ENCODE data around the gene CRTC1. TPM values are rescaled to one million over a fixed set of nuclear protein-coding genes. Genes with fewer than 3 reads are reported as not detected.
"Not testable (repeated sequence)": the region's sequence is repeated elsewhere in the genome, so short reads cannot be mapped to it uniquely, and the experiment has no call there.

CRTC1 gene
- total RNA-seq, 2 experiments from 2014 or later = 10.2 to 10.3 TPM

DNA sequence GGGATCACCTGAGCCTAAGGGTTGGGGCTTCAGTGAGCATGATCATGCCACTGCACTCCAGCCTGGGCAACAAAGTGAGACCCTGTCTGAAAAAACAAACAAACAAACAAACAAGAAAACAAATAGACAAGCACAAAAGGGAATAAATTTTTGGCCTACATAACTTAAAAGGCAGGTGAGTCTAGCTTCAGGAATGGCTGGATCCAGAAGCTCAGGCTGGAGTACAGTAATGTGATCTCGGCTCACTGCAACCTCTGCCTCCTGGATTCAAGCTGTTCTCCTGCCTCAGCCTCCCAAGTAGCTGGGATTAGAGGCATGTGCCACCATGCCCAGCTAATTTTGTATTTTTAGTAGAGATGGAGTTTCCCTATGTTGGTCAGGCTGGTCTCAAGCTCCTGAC lies 3.3 kb upstream of the CRTC1 start:
- H3K27me3 Mint-ChIP-seq; H3K36me3 Mint-ChIP-seq (ENCODE audit: low read depth); H3K27ac Mint-ChIP-seq; H3K9me3 Mint-ChIP-seq; POLR2A ChIA-PET; H3K4me3 Mint-ChIP-seq; CTCF ChIA-PET; DNase-seq: not testable (repeated sequence)
- H3K4me1 Mint-ChIP-seq = peaks cover 19% of the 10 kb centered on the region

- DNase-seq = no peak
- ChIA-PET POLR2A (no interaction called here), CTCF (interaction anchor here (0.6 to 1.2 kb wide), 2 partner anchors 12 to 220 kb away, joined by 3 read pairs; no protein-coding TSS in a partner anchor)
- Mint-ChIP-seq H3K27ac (peak overlapping the region; percentile 84), H3K27me3 (no peaks in the 10 kb centered on the region), H3K9me3 (no peaks in the 10 kb centered on the region), H3K4me1 (peaks cover 21% of the 10 kb centered on the region), H3K36me3 (ENCODE audit: low read depth) (no peaks in the 10 kb centered on the region), H3K4me3 (peak overlapping the region; percentile 77)
These were observed 722 bp upstream of the CRTC1 start for GRCh38 chr19:18682807-18683108.

- POLR2A ChIA-PET = no interaction called here
- Mint-ChIP-seq H3K4me3 (peak overlapping the region; percentile 64), H3K4me1 (peaks cover 21% of the 10 kb centered on the region), H3K36me3 (ENCODE audit: low read depth) (no peaks in the 10 kb centered on the region), H3K27me3 (no peaks in the 10 kb centered on the region), H3K27ac (peak overlapping the region; percentile 57), H3K9me3 (no peaks in the 10 kb centered on the region)
- CTCF ChIA-PET = interaction anchor here (0.9 to 1.3 kb wide), 2 partner anchors 16 to 23 kb away, joined by 3 to 4 read pairs; no protein-coding TSS in a partner anchor
- DNase-seq = no peak
These were observed 620 bp downstream of the CRTC1 start for GRCh38 chr19:18683958-18684641.

DNA sequence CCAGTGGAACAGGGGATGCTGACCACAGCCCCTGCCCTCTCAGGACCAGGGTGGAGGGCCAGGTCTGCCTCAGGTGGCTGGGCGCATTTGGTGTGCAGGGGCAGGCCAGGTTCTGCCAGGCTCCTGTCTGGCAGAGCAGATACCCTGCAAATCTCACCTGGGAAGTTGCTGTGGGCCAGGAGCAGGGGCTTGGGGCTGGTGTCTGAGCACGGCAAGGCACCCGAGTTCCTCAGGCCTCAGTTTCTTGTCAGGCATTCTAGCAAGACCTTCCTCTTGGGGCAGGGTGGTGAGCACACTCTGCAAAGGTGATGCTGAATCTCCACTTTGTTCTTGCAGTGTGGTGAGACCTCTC lies 1.1 kb downstream of the CRTC1 start:
- no peak for DNase-seq
- Mint-ChIP-seq H3K36me3 (ENCODE audit: low read depth) (no peaks in the 10 kb centered on the region), H3K9me3 (no peaks in the 10 kb centered on the region), H3K4me1 (peaks cover 21% of the 10 kb centered on the region), H3K27ac (peak overlapping the region; percentile 68), H3K4me3 (peak overlapping the region; percentile 64), H3K27me3 (no peaks in the 10 kb centered on the region)
- CTCF ChIA-PET = interaction anchor here (0.9 to 1.3 kb wide), 2 partner anchors 16 to 22 kb away, joined by 3 to 4 read pairs; no protein-coding TSS in a partner anchor
- POLR2A ChIA-PET = no interaction called here

DNA sequence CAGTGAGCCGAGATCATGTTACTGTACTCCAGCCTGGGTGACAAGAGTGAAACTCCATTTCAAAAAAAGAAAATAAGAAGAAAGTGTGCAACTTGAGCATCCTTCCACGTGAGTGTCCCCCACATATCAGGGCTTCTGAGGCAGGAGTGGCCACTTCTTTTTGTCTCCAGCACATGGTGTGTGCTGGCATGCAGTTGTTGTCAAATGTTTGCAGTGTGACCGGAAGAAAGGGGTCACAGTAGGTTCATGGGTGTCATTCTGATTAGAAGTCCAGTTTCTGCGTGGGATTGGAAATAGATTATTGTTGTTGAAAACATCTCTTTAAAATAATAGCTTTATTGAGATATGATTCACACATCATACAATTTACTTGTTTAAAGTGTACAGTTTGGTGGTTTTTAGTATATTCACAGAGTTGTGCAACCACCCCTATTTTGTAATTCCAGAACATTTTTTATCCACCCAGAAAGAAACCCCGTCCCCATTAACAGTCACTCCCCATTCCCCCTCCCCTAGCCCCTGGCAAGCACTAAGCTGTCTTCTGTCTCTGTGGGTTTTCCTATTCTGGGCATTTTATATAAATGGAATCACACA lies 2.2 kb downstream of the CRTC1 start:
- Mint-ChIP-seq H3K27ac (no peak overlapping the region), H3K9me3 (no peaks in the 10 kb centered on the region), H3K27me3 (no peaks in the 10 kb centered on the region), H3K4me3 (no peak overlapping the region), H3K36me3 (ENCODE audit: low read depth) (no peaks in the 10 kb centered on the region), H3K4me1 (peaks cover 21% of the 10 kb centered on the region)
- ChIA-PET POLR2A (no interaction called here), CTCF (interaction anchor here (1.3 kb wide), 1 partner anchor 21 kb away, joined by 3 read pairs; no protein-coding TSS in a partner anchor)
- DNase-seq = no peak

- Mint-ChIP-seq H3K9me3 (no peaks in the 10 kb centered on the region), H3K27me3 (no peaks in the 10 kb centered on the region), H3K4me1 (peaks cover 16% of the 10 kb centered on the region), H3K27ac (no peak overlapping the region), H3K4me3 (no peak overlapping the region), H3K36me3 (ENCODE audit: low read depth) (no peaks in the 10 kb centered on the region)
- CTCF ChIA-PET = no interaction called here
- no peak for DNase-seq
- POLR2A ChIA-PET = no interaction called here
These were observed 4.4 kb downstream of the CRTC1 start for GRCh38 chr19:18687740-18688465.

- POLR2A ChIA-PET = no interaction called here
- peaks cover 23% of the 10 kb centered on the region for H3K4me1 Mint-ChIP-seq
- H3K27ac Mint-ChIP-seq = no peak overlapping the region
- CTCF ChIA-PET = no interaction called here
- H3K4me3 Mint-ChIP-seq = no peak overlapping the region
- no peak for DNase-seq
- no peaks in the 10 kb centered on the region for H3K27me3 Mint-ChIP-seq
- no peaks in the 10 kb centered on the region for H3K9me3 Mint-ChIP-seq
- H3K36me3 Mint-ChIP-seq (ENCODE audit: low read depth) = no peaks in the 10 kb centered on the region
These were observed 12.5 kb downstream of the CRTC1 start for GRCh38 chr19:18696023-18696422.

DNA sequence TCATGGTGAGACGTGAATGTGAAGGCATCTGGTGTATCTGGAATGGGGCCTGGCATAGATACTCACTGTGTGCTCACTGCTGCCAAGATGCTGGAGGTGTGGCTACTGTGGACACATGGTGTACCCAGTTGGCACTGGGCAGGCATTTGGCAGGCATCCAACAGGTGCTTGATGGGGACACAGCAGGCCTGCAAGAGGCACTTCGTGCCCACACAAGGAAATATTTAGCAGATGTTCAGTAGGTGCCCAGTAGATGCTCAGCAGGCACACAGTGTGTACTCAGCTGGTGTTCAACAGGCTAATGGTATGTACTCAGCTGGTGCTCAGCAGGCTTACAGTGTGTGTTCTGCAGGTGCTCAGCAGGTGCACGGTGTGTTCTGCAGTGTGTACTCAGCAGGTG lies 14.2 kb downstream of the CRTC1 start:
- Mint-ChIP-seq H3K36me3 (ENCODE audit: low read depth) (no peaks in the 10 kb centered on the region), H3K27ac (no peak overlapping the region), H3K27me3 (no peaks in the 10 kb centered on the region), H3K9me3 (no peaks in the 10 kb centered on the region), H3K4me1 (peaks cover 27% of the 10 kb centered on the region), H3K4me3 (no peak overlapping the region)
- no peak for DNase-seq
- ChIA-PET POLR2A (no interaction called here), CTCF (no interaction called here)

GRCh38 chr19:18698321-18699167 lies 15.1 kb downstream of the CRTC1 start:
- ChIA-PET POLR2A (no interaction called here), CTCF (no interaction called here)
- no peak for DNase-seq
- Mint-ChIP-seq H3K4me3 (no peak overlapping the region), H3K27ac (peak overlapping the region; percentile 94), H3K4me1 (peaks cover 27% of the 10 kb centered on the region), H3K36me3 (ENCODE audit: low read depth) (no peaks in the 10 kb centered on the region), H3K27me3 (no peaks in the 10 kb centered on the region), H3K9me3 (no peaks in the 10 kb centered on the region)

DNA sequence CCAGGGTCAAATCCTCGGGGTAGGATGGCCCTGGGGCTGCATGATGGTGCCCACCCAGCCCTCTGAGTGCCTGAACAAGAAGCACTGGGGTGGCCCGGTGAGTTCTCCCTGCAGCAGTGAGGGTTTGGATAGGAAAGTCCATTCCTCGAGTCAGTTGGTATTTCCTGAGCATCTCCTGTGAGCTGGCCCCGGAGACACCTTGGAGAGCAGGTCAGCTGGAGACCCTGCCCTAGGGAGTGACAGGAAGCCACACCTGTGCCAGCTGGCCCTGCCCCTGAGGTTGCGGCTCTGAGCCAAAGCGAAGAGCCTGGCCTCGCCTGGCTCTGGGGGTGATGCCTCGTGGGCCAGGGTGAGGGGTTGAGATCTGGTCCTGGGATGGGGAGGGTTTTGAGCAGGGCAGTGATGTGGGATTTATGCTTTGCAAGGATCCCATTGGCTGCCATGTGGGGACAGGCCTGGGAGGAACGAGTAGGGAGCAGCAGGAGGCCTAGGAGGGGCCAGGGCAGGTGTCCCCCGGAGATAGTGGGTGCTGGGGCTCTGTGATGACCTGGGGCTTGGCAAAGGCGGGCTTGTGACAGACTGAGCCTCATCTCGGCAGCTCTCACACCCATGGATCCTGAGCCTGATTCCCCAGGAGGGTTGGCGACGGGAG lies 16.0 kb downstream of the CRTC1 start:
- H3K36me3 Mint-ChIP-seq (ENCODE audit: low read depth) = no peaks in the 10 kb centered on the region
- no peak for DNase-seq
- peaks cover 27% of the 10 kb centered on the region for H3K4me1 Mint-ChIP-seq
- peak overlapping the region; percentile 76 for H3K4me3 Mint-ChIP-seq
- ChIA-PET CTCF (interaction anchor here (0.6 to 0.7 kb wide), 4 partner anchors 9 to 1067 kb away, joined by 3 to 5 read pairs (median 4); no protein-coding TSS in a partner anchor), POLR2A (interaction anchor here (0.6 kb wide), 2 partner anchors 13 to 141 kb away, joined by 4 to 6 read pairs; no protein-coding TSS in a partner anchor)
- H3K27me3 Mint-ChIP-seq = no peaks in the 10 kb centered on the region
- no peaks in the 10 kb centered on the region for H3K9me3 Mint-ChIP-seq
- H3K27ac Mint-ChIP-seq = peak overlapping the region; percentile 94

DNA sequence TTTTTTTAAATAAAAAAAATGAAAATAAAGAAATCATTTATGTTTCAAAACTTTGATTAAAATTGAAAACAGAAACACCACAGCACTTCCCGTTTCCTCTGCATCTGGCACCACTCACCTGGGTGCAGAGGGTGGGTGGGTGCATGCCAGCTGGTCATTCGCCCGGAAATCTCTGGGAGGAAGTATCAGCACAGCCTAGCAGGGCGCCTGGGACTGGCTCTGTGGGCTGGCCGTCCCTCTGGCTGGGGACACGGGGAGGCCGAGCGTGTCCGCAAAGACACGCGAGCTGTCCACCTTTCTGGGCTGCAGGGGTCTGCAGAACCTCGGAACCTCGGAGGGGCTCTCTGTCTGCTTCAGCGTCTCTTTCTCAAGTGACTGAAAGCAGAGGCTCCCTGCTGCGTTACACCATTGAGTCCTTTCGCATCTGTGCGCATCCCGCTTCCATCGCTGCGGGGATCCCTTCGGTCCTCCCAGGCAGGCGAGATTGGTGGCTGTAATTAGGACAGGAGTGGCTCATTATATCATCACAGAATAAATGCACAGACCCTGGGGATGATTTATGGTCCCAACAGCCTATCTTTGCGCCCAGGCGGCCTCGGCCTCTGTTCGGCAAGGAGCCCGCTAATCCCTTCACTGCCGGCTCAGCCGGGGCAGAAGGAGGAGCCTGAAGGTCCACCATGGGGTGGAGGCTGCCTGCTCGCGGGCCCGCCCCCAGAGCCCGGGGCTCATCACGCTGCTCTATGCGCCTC lies 17.2 kb downstream of the CRTC1 start:
- peaks cover 30% of the 10 kb centered on the region for H3K4me1 Mint-ChIP-seq
- POLR2A ChIA-PET = interaction anchor here (0.6 kb wide), 2 partner anchors 12 to 140 kb away, joined by 4 to 6 read pairs; no protein-coding TSS in a partner anchor
- H3K9me3 Mint-ChIP-seq = no peaks in the 10 kb centered on the region
- peak; percentile 78 for DNase-seq
- CTCF ChIA-PET = interaction anchor here (0.6 to 1.2 kb wide), 4 partner anchors 10 to 286 kb away, joined by 3 to 5 read pairs (median 4); no protein-coding TSS in a partner anchor
- no peaks in the 10 kb centered on the region for H3K36me3 Mint-ChIP-seq (ENCODE audit: low read depth)
- peak overlapping the region; percentile 76 for H3K4me3 Mint-ChIP-seq
- H3K27ac Mint-ChIP-seq = peak overlapping the region; percentile 94
- H3K27me3 Mint-ChIP-seq = no peaks in the 10 kb centered on the region

DNA sequence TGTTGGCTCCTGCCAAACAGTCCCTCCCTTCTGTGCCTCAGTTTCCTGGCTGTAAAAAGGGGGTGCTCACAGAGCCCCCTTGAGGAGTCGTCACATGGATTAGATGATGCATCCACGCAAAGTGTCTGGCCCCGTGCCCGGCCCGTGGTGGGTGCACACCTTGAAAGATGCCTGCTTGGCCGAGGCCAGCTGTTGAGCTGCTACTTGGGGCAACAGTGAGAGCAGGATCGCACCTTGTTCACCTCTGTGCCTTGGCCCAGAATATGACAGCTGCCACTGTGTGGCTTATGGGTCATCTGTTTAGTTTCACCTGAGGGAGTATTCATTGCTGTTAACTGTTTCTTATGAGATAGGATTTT lies 17.7 kb downstream of the CRTC1 start:
- H3K27ac Mint-ChIP-seq = peak overlapping the region; percentile 94
- DNase-seq = no peak
- ChIA-PET POLR2A (no interaction called here), CTCF (interaction anchor here (0.6 to 1.2 kb wide), 2 partner anchors 9 to 12 kb away, joined by 3 to 4 read pairs; no protein-coding TSS in a partner anchor)
- no peaks in the 10 kb centered on the region for H3K36me3 Mint-ChIP-seq (ENCODE audit: low read depth)
- H3K4me3 Mint-ChIP-seq = peak overlapping the region; percentile 76
- no peaks in the 10 kb centered on the region for H3K9me3 Mint-ChIP-seq
- no peaks in the 10 kb centered on the region for H3K27me3 Mint-ChIP-seq
- H3K4me1 Mint-ChIP-seq = peaks cover 30% of the 10 kb centered on the region

Measured in activated CD4-positive, alpha-beta T cell treated with anti-CD3 and anti-CD28 coated beads, Interleukin-2, amount 10 ng/mL, durations not matched to agents 7 days and 5 days (primary cell).